GM12878 (cell line): ENCODE data around the gene SPSB3. TPM values are rescaled to one million over a fixed set of nuclear protein-coding genes. Genes with fewer than 3 reads are reported as not detected.

Experiments used
- ATAC-seq: fragments of 200-7000 bp; cut with Tn5 transposase; 3 replicates; pipeline ENCODE4 v1.9.1; 2020; ENCODE audit warnings: mild to moderate bottlenecking, moderate library complexity
- BruUV-seq: library from RNA; stranded (reverse); fragments of 400-500 nt; replicated peaks from 2 replicates; lab custom pipeline; 2021; lab: Mats Ljungman, UMichigan
- CTCF ChIA-PET: fragments of 300-600 bp; sonication (Branson Sonifier 250); formaldehyde crosslinking; extraction: SDS; loops from one replicate; lab custom pipeline; 2021; ENCODE audit warnings: inconsistent platforms; lab: Yijun Ruan, JAX
- POLR2A ChIA-PET: fragments of 350-600 bp; formaldehyde crosslinking; extraction: SDS; loops from one replicate; lab custom pipeline; 2021; ENCODE audit warnings: inconsistent platforms; lab: Charles Lee
- RAD21 ChIA-PET: fragments of 300-600 bp; sonication (Branson Sonifier 250); formaldehyde crosslinking; loops from one replicate; lab custom pipeline; 2023; ENCODE audit warnings: antibody characterized with exemption; ENCODE audit not compliant: unreplicated experiment; lab: Charles Lee
- SMC1A ChIA-PET: fragments of 300-600 bp; sonication (Branson Sonifier 250); formaldehyde crosslinking; loops from one replicate; lab custom pipeline; 2023; ENCODE audit not compliant: unreplicated experiment, uncharacterized antibody; lab: Charles Lee
- DNase-seq: peaks from one replicate; pipeline ENCODE4 v3.0.0-alpha.2; 2011; ENCODE audit warnings: low read depth, low spot score
- FAIRE-seq: peaks from 3 replicates; lab custom pipeline; 2011; peaks lifted over from hg19 to GRCh38; lab: Jason Lieb, UNC
- H2AFZ ChIP-seq: 2 replicates; pipeline ENCODE4 v1.6.0; 2011; ENCODE audit warnings: low read depth, low read length, control low read depth; ENCODE audit not compliant: control insufficient read depth
- H3K27ac ChIP-seq: 2 replicates; pipeline ENCODE4 v1.5.1; 2011; ENCODE audit warnings: control low read depth; ENCODE audit not compliant: control insufficient read depth, insufficient read depth
- H3K27me3 ChIP-seq, 2 experiments: replicated peaks in 1 of 2; 2 replicates each; pipeline versions ENCODE4 v1.6.0 to v1.6.1; 2011; ENCODE audit warnings: low read length in 1 of 2; ENCODE audit not compliant: control insufficient read depth in 2 of 2, insufficient read depth in 2 of 2
- H3K36me3 ChIP-seq, 2 experiments: 2 replicates each; pipeline ENCODE4 v1.5.1; 2011; ENCODE audit warnings: low read length in 1 of 2; ENCODE audit not compliant: control insufficient read depth in 2 of 2, insufficient read depth in 2 of 2
- H3K4me1 ChIP-seq: 2 replicates; pipeline ENCODE4 v1.6.1; 2011; ENCODE audit warnings: mild to moderate bottlenecking, low read length, moderate library complexity, mixed read lengths; ENCODE audit not compliant: control insufficient read depth, insufficient read depth
- H3K4me2 ChIP-seq: 2 replicates; pipeline ENCODE4 v1.6.0; 2011; ENCODE audit warnings: control low read depth; ENCODE audit not compliant: control insufficient read depth, insufficient read depth
- H3K4me3 ChIP-seq: fragments of 200-600 bp; sonication (generic); 2 replicates; pipeline ENCODE4 v1.5.1; 2016
- H3K79me2 ChIP-seq: 2 replicates; pipeline ENCODE4 v1.6.0; 2011; ENCODE audit warnings: low read length; ENCODE audit not compliant: control insufficient read depth, insufficient read depth
- H3K9ac ChIP-seq: 2 replicates; pipeline ENCODE4 v1.8.0; 2011; ENCODE audit warnings: low read length, control low read depth, mixed read lengths; ENCODE audit not compliant: control insufficient read depth, insufficient read depth
- H3K9me3 ChIP-seq: replicated peaks from 3 replicates; pipeline ENCODE4 v1.5.1; 2011; ENCODE audit warnings: mild to moderate bottlenecking, low read length; ENCODE audit not compliant: control insufficient read depth, insufficient read depth
- H4K20me1 ChIP-seq: 2 replicates; pipeline ENCODE4 v1.6.0; 2011; ENCODE audit not compliant: control insufficient read depth, insufficient read depth
- BCL3 ChIP-seq: IDR thresholded peaks from 2 replicates; pipeline ENCODE4 v1.6.1; 2011; ENCODE audit warnings: borderline replicate concordance, low read depth, mild to moderate bottlenecking, moderate library complexity, low read length; ENCODE audit not compliant: insufficient read depth, poor library complexity, severe bottlenecking
- CTCF ChIP-seq, 3 experiments: IDR thresholded peaks in 2 of 3; conservative IDR thresholded peaks in 1 of 3; 2 replicates each; pipeline ENCODE4 v1.5.1; 2011; ENCODE audit warnings: low read depth in 3 of 3, low read length in 3 of 3, mild to moderate bottlenecking in 3 of 3, control low read depth in 2 of 3, moderate library complexity in 2 of 3, inconsistent platforms in 1 of 3, mixed read lengths in 1 of 3; ENCODE audit not compliant: control insufficient read depth in 2 of 3, insufficient read depth in 1 of 3; ENCODE audit errors: extremely low read depth in 1 of 3
- HCFC1 ChIP-seq: fragments of 150-350 bp; IDR thresholded peaks from 2 replicates; pipeline ENCODE4 v1.6.1; 2014; ENCODE audit warnings: low read length
- NFYA ChIP-seq: IDR thresholded peaks from 2 replicates; pipeline ENCODE4 v1.6.1; 2011; ENCODE audit warnings: low read depth, mild to moderate bottlenecking, low read length, improper control_type of control experiment, borderline replicate concordance
- PAX5 ChIP-seq: IDR thresholded peaks from 2 replicates; pipeline ENCODE4 v1.6.1; 2011; ENCODE audit warnings: low read depth, low read length, borderline replicate concordance
- RAD21 ChIP-seq: IDR thresholded peaks from 2 replicates; pipeline ENCODE4 v1.6.1; 2011; ENCODE audit warnings: mild to moderate bottlenecking, low read depth, low read length, moderate library complexity; ENCODE audit not compliant: insufficient read depth
- SREBF2 ChIP-seq: IDR thresholded peaks from 2 replicates; pipeline ENCODE4 v1.6.1; 2012; ENCODE audit warnings: mild to moderate bottlenecking, low read length
- USF1 ChIP-seq: IDR thresholded peaks from 2 replicates; pipeline ENCODE4 v1.6.1; 2011; ENCODE audit warnings: borderline replicate concordance, low read depth, mild to moderate bottlenecking, moderate library complexity, mixed read lengths, low read length; ENCODE audit not compliant: insufficient read depth; ENCODE audit errors: extremely low read length
- YBX1 ChIP-seq: fragments of 450-650 bp; IDR thresholded peaks from 2 replicates; pipeline ENCODE4 v1.6.1; 2016; ENCODE audit warnings: antibody characterized with exemption
- ZNF24 ChIP-seq: fragments of 450-650 bp; IDR thresholded peaks from 2 replicates; pipeline ENCODE4 v1.6.1; 2017; ENCODE audit warnings: antibody characterized with exemption, mild to moderate bottlenecking
- WGBS: methylation state at CpG from one replicate; pipeline ENCODE4 v1.1.6; 2016; ENCODE audit warnings: low lambda C conversion rate; ENCODE audit not compliant: insufficient replicate concordance, insufficient coverage; ENCODE audit errors: missing lambda C conversion rate; 5-methylcytosine and 5-hydroxymethylcytosine counted together
- in situ Hi-C: fragments of 300-500 bp; cut with MboI; formaldehyde crosslinking; loops from 9 replicates; pipeline ENCODE4 v1.14.3; 2018; ENCODE audit warnings: mixed read lengths
- intact Hi-C: fragments of 100-400 bp; cut with micrococcal nuclease; formaldehyde crosslinking; loops from one replicate; pipeline ENCODE4 v1.14.2; 2022; ENCODE audit not compliant: unreplicated experiment
- polyA plus RNA-seq, 11 experiments: library from polyadenylated mRNA; depleted of rRNA in 4 of 11; unstranded in 6 of 11; stranded (reverse) in 5 of 11; fragments of >200 nt; fragmentation: Nextera tagmentation in 4 of 11; fragmentation: Illumina TruSeq in 1 of 11; extraction: Ambion mirVana in 4 of 11; extraction: Trizol in 1 of 11; gene quantifications; 1 replicate in 1 of 11; 2 replicates in 10 of 11; pipeline versions ENCODE4 v1.2.1 to v1.2.3, GENCODE V29; 2011 to 2016; ENCODE audit warnings: inconsistent platforms in 2 of 11, missing spikeins in 2 of 11, low read depth in 1 of 11
- total RNA-seq, 4 experiments: library from RNA; depleted of rRNA in 3 of 4; stranded (reverse); fragments of >200 nt in 3 of 4; fragmentation: Illumina TruSeq in 1 of 4; extraction: Trizol in 1 of 4; gene quantifications; 2 replicates each; pipeline versions ENCODE4 v1.2.1 to v1.2.3, GENCODE V29; 2013 to 2021

Gene SPSB3
- total and polyA plus RNA-seq, 10 of the 15 experiments (the other 5 are each of a cell fraction or from before 2014, with no cell fraction given): 0.31 to 26.9 (median 14.0) TPM

- no peak for DNase-seq
- no peak for TF ChIP-seq PAX5
- no peak for TF ChIP-seq NFYA
- no peak for TF ChIP-seq ZNF24
- TF ChIP-seq SREBF2: no peak
- TF ChIP-seq HCFC1: no peak
- TF ChIP-seq RAD21: no peak
- TF ChIP-seq BCL3: no peak
- TF ChIP-seq YBX1: no peak
- TF ChIP-seq CTCF (IDR thresholded peaks at IDR 0.05 in 2 of 3, conservative IDR thresholded peaks at IDR 0.05 in 1 of 3; ENCODE audit: control insufficient read depth in 2 of 3, extremely low read depth in 1 of 3, insufficient read depth in 1 of 3, low read depth in 3 of 3, low read length in 3 of 3): no peak
- no peak for TF ChIP-seq USF1
- WGBS: 93% methylated on average over 53 of the region's 53 CpGs
- intact Hi-C loops (no loop called here), in situ Hi-C loops (no loop called here)
- ChIA-PET POLR2A (interaction anchor here (1.0 kb wide), 1 partner anchor 15 kb away, joined by 4 read pairs; no protein-coding TSS in a partner anchor), SMC1A (no interaction called here), RAD21 (no interaction called here), CTCF (no interaction called here)
- no peaks in the 10 kb centered on the region for H3K4me1 ChIP-seq
- H3K4me3 ChIP-seq: no peak overlapping the region
- no peak overlapping the region for H3K9ac ChIP-seq
- H2AFZ ChIP-seq: no peak overlapping the region
- ATAC-seq: no peak
- FAIRE-seq: no peak
- H4K20me1 ChIP-seq: no peaks in the 10 kb centered on the region
- H3K79me2 ChIP-seq: no peaks in the 10 kb centered on the region; the same call in none of the 2 replicates
- no peak overlapping the region for H3K27ac ChIP-seq
- peaks cover 0 to 12% of the 10 kb centered on the region in 2 experiments; a peak in 3 of 4 replicates for H3K36me3 ChIP-seq
- H3K27me3 ChIP-seq: no peaks in the 10 kb centered on the region
- H3K9me3 ChIP-seq: no peaks in the 10 kb centered on the region
- no peak overlapping the region for H3K4me2 ChIP-seq
- BruUV-seq: no TSS peak
These were observed 9.0 kb upstream of the SPSB3 start for GRCh38 chr16:1791256-1791942.
